NOMO-1 treated with DMSO at 0.1 percent for 48 hours (cell line): ENCODE data around the gene FAR2.
"Not testable (repeated sequence)": the region's sequence is repeated elsewhere in the genome, so short reads cannot be mapped to it uniquely, and the experiment has no call there.

ENCODE experiments used
- DNase-seq: peaks from one replicate; lab custom pipeline; 2025; ENCODE audit not compliant: unreplicated experiment; lab: John Stamatoyannopoulos, UW

The FAR2 gene

GRCh38 chr12:29148911-29149690 lies at the start of gene FAR2:
Gene FAR2 (plus strand): TSS chr12:29149278. CDS start chr12:29270450, 121,172 bp downstream.
- DNase-seq: peak; percentile 76

GRCh38 chr12:29102741-29103140 lies 46.3 kb upstream of the FAR2 start:
- no peak for DNase-seq

GRCh38 chr12:29103539-29103974 lies 45.5 kb upstream of the FAR2 start:
- peak; percentile 93 for DNase-seq

DNA sequence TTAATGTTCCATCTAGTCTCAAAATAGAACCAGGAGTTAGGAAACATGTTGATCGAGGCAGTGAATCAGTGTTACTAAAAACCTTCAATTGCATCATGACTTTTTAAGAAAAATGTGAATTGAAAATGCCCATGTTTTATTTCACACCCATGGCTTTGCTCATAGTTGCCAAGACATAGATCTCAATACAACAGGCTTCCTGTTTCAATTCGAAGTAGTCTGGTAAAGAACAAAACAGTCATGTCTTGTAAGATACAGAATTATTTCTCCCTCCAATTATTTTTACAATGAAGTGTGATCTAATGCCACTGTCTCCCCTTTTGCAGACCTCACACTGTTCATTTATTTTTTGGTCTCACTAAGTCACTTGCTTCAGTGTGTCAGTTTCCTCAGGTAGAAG lies 44.6 kb upstream of the FAR2 start:
- peak; percentile 4 for DNase-seq

- DNase-seq: peak; percentile 88
These were observed 38.3 kb upstream of the FAR2 start for GRCh38 chr12:29110506-29111442.

DNA sequence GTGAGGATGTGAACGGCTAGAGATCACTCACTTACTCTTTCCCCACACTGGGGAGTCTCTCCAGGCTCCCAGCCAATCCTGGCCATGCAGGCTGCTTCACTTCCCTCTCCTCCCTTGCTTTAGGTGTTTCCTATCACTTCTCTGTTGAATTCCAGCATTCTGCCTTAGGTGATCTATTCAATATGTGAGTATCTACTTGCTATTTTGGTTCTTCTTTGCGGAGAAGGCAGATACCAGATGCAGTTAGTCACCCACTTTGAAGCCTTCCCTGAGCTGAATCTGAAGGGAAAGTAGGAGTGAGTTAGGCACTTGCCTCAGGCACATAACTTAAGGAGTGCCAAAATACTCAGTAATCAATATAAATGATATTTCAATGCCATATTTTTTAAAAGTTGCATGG lies 36.0 kb upstream of the FAR2 start:
- no peak for DNase-seq

- DNase-seq: no peak
These were observed 32.7 kb upstream of the FAR2 start for GRCh38 chr12:29116414-29116813.

DNA sequence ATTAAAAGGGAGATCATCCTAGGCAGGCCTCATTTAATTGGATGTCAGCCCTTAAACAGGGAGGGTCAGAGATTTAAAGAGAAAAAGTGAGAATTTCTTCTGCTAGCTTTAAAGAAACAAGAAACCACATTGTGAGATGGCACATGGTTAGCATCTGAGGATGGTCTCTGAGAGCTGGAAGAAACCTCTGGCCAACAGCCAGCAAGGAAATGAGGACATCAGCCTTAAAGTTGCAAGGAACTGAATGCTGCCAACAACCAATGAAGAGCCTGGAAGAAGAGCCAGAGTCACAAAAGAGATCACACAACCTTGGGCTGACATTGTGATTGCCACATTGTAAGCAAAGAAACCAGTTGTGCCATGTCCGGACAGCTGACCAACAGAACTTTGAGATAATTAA lies 17.5 kb upstream of the FAR2 start:
- DNase-seq: peak; percentile 74

DNA sequence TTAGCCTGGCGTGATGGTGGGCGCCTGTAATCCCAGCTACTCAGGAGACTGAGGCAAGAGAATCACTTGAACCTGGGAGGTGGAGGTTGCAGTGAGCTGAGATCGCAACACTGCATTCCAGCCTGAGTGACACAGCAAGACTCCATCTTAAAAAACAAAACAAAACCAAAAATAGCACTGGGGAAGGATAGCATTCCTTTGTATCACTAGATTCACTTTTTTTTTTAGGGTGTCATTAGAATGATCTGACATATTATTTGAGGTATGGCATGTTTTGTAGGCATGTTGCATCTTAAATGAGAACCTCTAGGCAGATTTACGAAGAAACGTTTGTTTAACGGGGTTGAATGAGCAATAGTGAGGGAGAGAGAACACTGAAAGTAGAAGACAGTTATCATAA lies 16.8 kb upstream of the FAR2 start:
- DNase-seq: no peak

DNA sequence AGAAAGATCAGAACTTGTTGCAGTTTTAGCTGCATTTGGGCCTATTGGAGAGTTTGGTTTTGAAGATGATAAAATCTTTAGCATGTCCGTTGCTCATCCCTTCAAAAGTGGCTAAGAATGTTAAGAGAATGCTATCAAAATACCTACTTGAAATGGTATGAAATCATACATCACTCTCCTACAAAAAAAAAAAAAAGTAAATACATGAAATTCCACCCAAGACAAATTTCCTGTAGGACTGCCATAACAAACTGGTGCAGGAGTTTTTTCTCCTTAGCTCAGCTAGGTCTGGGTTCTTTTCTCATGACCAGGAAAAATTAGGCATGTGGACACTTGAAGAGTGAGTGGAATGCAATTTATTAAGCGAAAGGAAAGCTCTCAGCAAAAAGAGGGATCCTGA lies 15.9 kb upstream of the FAR2 start:
- DNase-seq: no peak

GRCh38 chr12:29133680-29134079 lies 15.4 kb upstream of the FAR2 start:
- no peak for DNase-seq

- DNase-seq: not testable (repeated sequence)
These were observed 10.8 kb upstream of the FAR2 start for GRCh38 chr12:29138256-29138655.

GRCh38 chr12:29138855-29139254 lies 10.2 kb upstream of the FAR2 start:
- DNase-seq: not testable (repeated sequence)

GRCh38 chr12:29145372-29146170 lies 3.5 kb upstream of the FAR2 start:
- DNase-seq: no peak

DNA sequence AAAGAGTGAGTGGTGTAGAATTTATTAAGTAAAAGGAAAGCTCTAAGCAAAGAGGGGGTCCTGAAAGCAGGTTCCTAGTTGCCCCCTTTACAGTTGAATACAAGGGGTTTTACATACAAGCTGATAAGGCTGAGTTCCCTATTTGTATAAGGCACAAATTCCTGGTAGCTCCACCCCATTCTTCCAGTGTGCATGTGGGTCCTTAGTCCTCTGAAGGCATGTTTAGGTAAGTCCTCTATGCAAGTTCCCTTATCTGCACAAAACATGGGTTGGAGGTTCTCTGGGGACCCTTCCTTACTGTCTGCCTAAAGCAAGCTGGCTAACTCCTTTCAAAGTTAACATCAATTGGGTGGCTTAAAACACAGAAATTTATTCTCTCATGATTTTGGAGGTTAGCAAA lies 2.9 kb upstream of the FAR2 start:
- no peak for DNase-seq

GRCh38 chr12:29147731-29148595 lies 1.1 kb upstream of the FAR2 start:
- DNase-seq: no peak

DNA sequence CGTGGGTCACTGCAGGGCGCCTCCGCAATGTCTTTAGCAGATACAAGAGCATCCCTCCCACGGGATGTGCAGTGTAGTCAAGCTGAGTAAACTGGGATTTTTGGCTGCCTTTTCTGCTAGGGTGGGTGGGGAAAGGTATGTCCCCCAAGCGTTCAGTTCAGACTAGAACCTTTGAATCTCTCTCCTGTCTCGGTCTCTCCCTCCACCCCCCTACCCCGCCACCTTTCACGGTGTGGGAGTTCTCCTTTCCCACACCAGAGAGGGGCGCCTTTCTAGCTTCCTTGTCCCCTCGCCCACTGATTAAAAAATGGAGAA lies 525 bp upstream of the FAR2 start:
- DNase-seq: peak; percentile 51

DNA sequence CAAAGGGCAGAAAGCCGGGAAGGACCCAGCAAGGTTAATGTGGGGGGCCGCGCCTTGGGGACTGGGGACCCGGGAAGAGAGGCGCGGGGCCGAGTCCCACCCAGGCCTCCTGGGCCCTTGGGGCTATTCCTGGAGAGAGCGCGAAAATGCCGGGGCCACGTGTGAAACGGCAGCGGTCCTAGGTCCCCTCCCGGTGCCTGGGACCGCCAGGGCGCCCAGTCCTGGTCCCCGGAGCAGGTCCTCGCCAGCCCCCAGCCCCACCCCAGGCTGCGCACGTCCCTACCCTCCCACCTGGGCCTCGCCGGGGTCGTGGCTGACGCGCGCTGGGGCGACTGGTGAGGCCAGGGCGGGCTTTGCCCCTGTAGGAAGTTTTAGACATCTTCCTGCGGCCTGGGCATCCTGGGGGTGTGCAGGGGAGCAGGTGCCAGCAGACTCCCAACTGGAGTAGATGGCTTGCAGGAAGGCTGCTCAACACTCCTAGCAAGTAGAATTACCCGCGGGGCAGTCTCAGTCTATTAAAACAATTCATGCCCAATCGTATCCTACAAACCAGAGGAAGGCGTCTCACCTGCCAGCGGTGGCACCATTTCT lies 708 bp downstream of the FAR2 start:
- DNase-seq: no peak

- no peak for DNase-seq
These were observed 1.4 kb downstream of the FAR2 start for GRCh38 chr12:29150462-29150861.
